Ishikawa (cell line): ENCODE results near the gene ABLIM2.

Experiments
- CEBPB ChIP-seq: IDR thresholded peaks from 2 replicates; pipeline ENCODE4 v1.6.1; 2012
- CREB1 ChIP-seq: IDR thresholded peaks from 2 replicates; pipeline ENCODE4 v1.6.1; 2012; ENCODE audit warnings: low read depth
- EGR1 ChIP-seq: IDR thresholded peaks from 2 replicates; pipeline ENCODE4 v1.6.1; 2012
- EP300 ChIP-seq: IDR thresholded peaks from 2 replicates; pipeline ENCODE4 v1.6.1; 2012; ENCODE audit warnings: borderline replicate concordance
- FOXM1 ChIP-seq: IDR thresholded peaks from 2 replicates; pipeline ENCODE4 v1.6.1; 2012; ENCODE audit warnings: low read depth, borderline replicate concordance
- NFIC ChIP-seq: IDR thresholded peaks from 2 replicates; pipeline ENCODE4 v1.6.1; 2012
- RAD21 ChIP-seq: IDR thresholded peaks from 2 replicates; pipeline ENCODE4 v1.6.1; 2012; ENCODE audit warnings: low read depth
- TAF1 ChIP-seq: IDR thresholded peaks from 2 replicates; pipeline ENCODE4 v1.6.1; 2012; ENCODE audit warnings: low read depth, mild to moderate bottlenecking
- TCF12 ChIP-seq: IDR thresholded peaks from 2 replicates; pipeline ENCODE4 v1.6.1; 2012; ENCODE audit warnings: low read depth
- TEAD4 ChIP-seq: IDR thresholded peaks from 2 replicates; pipeline ENCODE4 v1.6.1; 2012
- YY1 ChIP-seq: IDR thresholded peaks from 2 replicates; pipeline ENCODE4 v1.6.1; 2012; ENCODE audit warnings: low read depth
- ZBTB7A ChIP-seq: IDR thresholded peaks from 2 replicates; pipeline ENCODE4 v1.6.1; 2012; ENCODE audit warnings: low read depth
- TF ChIP-seq, protein P1 (sequence below): IDR thresholded peaks from 2 replicates; pipeline ENCODE4 v1.6.1; 2012
- TF ChIP-seq, protein P2 (sequence below): IDR thresholded peaks from 2 replicates; pipeline ENCODE4 v1.6.1; 2012
- TF ChIP-seq, protein P3 (sequence below): IDR thresholded peaks from 2 replicates; pipeline ENCODE4 v1.6.1; 2012; ENCODE audit warnings: low read depth, mild to moderate bottlenecking

Gene ABLIM2

DNA sequence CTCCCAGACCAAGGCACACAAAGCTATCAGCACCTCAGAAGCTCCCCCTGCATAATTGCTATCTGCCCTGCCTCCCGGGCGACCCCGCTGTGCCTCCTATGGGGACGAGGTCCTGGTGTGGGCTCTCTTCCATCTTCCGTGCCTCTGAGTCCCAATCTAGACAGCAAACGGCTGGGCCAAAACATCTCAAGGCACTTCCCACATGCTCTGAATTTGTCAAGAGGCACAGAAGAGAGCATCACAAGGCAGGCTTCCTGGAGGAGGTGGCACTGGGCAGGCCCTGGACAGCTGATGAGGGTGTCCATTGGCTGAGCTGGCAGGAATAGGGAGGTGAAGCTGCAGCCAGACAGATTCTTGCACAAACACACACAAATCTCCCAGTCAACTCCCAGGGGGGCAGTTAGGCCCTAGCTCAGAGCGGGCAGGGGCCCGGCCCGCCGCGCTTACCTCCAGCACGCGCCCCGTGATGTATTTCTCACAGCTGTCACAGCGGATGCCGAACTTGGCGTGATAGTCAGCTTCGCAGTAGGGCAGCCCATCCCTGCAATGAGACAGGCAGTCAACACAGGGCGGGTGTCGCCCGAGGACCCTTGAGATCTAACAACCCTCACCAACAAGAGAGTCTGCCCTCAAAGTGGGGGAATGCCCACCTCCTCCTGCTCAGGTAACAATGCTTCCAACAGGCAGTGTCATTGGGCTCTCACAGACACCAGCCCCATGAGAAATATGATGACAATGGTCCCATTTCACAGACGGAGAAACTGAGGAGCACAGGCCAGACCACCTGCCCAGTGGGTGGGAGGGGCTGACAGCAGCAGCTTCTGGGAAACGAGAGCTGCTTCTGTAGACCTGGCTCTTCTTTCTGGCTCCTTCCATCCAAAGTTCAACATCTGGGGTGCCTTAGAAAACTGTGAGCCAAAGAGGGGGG is 81.2 kb downstream of the ABLIM2 start:
- no peak for TF ChIP-seq YY1
- no peak for TF ChIP-seq FOXM1
- TF ChIP-seq EGR1 = no peak
- TF ChIP-seq TEAD4 = no peak
- TF ChIP-seq, protein P1, sequence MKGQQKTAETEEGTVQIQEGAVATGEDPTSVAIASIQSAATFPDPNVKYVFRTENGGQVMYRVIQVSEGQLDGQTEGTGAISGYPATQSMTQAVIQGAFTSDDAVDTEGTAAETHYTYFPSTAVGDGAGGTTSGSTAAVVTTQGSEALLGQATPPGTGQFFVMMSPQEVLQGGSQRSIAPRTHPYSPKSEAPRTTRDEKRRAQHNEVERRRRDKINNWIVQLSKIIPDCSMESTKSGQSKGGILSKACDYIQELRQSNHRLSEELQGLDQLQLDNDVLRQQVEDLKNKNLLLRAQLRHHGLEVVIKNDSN = no peak
- TF ChIP-seq, protein P2, sequence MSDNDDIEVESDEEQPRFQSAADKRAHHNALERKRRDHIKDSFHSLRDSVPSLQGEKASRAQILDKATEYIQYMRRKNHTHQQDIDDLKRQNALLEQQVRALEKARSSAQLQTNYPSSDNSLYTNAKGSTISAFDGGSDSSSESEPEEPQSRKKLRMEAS = no peak
- no peak for TF ChIP-seq TCF12
- no peak for TF ChIP-seq EP300
- TF ChIP-seq, protein P3, sequence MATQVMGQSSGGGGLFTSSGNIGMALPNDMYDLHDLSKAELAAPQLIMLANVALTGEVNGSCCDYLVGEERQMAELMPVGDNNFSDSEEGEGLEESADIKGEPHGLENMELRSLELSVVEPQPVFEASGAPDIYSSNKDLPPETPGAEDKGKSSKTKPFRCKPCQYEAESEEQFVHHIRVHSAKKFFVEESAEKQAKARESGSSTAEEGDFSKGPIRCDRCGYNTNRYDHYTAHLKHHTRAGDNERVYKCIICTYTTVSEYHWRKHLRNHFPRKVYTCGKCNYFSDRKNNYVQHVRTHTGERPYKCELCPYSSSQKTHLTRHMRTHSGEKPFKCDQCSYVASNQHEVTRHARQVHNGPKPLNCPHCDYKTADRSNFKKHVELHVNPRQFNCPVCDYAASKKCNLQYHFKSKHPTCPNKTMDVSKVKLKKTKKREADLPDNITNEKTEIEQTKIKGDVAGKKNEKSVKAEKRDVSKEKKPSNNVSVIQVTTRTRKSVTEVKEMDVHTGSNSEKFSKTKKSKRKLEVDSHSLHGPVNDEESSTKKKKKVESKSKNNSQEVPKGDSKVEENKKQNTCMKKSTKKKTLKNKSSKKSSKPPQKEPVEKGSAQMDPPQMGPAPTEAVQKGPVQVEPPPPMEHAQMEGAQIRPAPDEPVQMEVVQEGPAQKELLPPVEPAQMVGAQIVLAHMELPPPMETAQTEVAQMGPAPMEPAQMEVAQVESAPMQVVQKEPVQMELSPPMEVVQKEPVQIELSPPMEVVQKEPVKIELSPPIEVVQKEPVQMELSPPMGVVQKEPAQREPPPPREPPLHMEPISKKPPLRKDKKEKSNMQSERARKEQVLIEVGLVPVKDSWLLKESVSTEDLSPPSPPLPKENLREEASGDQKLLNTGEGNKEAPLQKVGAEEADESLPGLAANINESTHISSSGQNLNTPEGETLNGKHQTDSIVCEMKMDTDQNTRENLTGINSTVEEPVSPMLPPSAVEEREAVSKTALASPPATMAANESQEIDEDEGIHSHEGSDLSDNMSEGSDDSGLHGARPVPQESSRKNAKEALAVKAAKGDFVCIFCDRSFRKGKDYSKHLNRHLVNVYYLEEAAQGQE = no peak
- no peak for TF ChIP-seq TAF1
- no peak for TF ChIP-seq CEBPB

DNA sequence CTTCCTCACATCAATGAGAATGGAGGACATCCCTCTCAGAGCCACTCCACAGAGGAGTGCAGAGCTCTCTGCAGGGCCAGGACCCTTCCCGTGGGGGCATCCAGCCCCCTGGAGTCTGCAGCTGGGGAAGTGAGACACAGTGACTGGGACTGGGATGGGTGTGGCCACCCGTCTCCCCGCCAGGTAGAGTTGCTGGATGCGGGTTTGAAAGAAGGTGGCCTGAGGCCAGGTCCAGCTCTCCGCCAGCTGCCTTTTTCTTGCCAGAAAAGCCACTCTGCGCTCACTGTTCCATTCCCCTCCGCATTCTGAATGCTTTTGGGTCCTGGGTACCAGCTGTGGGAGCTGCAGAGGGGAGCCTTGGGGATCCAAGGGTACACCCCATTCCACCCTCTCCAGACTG is 82.6 kb downstream of the ABLIM2 start:
- TF ChIP-seq TEAD4 = no peak
- no peak for TF ChIP-seq FOXM1
- TF ChIP-seq CEBPB = no peak
- TF ChIP-seq, protein P2 = no peak
- TF ChIP-seq EP300 = no peak
- TF ChIP-seq, protein P3 = no peak
- TF ChIP-seq RAD21 = no peak
- no peak for TF ChIP-seq TAF1
- no peak for TF ChIP-seq NFIC
- no peak for TF ChIP-seq YY1
- TF ChIP-seq CREB1 = no peak
- TF ChIP-seq, protein P1 = no peak
- TF ChIP-seq EGR1 = no peak
- no peak for TF ChIP-seq ZBTB7A
- no peak for TF ChIP-seq TCF12

DNA sequence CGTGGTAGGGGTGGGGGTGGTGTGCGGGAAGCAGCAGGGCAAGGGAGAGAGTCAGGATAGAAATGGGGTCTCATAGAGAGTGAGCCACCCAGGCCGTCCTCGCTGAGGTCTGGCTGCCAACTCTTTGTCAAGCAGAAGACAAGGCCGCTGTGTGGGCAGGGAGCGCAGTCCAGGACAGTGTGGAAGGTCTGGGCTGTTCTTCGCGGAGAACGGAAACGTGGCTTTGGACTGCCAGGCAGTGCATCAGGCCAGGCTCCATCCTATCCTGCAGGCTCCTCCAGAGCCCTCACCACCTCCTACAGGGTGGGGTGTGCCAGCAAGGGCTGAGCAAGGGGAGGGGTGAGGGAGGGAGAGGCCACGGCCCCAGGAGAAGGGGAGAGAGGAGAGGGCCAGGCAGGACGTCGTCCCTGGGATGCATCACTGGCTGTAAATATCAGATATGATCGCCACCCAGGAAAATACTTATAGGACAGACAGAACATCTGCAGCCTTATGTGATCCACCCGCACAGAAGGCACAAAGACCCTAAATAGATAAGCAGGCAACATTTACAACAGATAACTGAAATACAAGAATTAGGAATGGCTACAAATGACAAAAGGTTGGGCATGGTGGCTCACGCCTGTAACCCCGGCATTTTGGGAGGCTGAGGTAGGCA is 85.3 kb downstream of the ABLIM2 start:
- TF ChIP-seq, protein P1 = no peak
- TF ChIP-seq FOXM1 (no peak), EGR1 (no peak), CEBPB (no peak), RAD21 (no peak), ZBTB7A (no peak), YY1 (no peak), TCF12 (no peak), EP300 (no peak), NFIC (no peak), CREB1 (no peak), TAF1 (no peak), TEAD4 (no peak)
- TF ChIP-seq, protein P2 = no peak
- TF ChIP-seq, protein P3 = no peak
